Endothelial cell of hepatic sinusoid (primary cell): ENCODE data around the gene TMEM131.
"Not testable (repeated sequence)": the region's sequence is repeated elsewhere in the genome, so short reads cannot be mapped to it uniquely, and the experiment has no call there.

Source experiments
- in situ Hi-C: cut with HindIII; loops from 2 replicates; pipeline ENCODE4 v1.10.0; 2017; ENCODE audit warnings: low sequenced_read_pairs

The TMEM131 gene

DNA sequence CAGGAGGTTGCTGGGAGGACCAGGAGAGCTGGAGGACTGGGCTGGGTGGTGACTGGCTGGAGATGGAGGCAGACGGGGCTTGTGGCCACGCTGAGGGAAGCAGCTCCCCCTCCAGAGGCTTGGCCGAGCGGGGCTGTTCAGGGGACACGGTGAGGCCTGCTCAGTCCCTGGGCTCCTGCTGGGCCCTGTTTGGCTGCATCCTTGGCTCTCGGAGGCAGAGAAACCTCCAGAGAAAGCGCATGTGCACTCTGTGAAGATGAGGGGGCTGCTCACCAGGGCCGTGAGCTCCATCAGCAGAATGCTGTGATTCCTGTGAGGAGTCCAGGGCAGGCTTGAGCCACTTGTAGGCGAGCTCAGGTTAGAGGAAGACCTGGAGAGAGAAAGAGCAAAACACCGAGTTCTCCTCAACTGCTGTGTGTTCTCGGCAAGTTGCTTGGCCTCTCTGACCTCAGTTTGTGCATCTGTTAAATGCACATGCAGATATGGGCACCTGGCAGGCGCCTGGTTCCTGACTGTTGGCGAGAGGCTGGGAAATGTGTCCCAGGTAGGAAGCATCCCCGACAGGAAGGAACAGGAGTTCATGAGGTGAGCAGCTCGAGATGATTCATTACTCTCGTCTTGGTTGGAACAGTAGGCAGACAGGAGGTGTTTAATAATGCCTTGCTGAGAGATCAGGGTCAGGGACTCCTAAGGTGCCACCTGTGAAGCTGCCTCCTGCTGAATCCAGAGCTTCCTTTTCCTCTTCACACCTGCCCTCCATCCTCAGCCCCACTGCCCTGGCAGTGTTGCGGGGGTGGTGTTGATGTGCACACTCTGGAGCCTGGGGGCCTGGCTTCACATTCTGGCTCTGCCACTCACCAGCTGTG is 281.4 kb downstream of the TMEM131 start:
- in situ Hi-C loops = no loop called here

DNA sequence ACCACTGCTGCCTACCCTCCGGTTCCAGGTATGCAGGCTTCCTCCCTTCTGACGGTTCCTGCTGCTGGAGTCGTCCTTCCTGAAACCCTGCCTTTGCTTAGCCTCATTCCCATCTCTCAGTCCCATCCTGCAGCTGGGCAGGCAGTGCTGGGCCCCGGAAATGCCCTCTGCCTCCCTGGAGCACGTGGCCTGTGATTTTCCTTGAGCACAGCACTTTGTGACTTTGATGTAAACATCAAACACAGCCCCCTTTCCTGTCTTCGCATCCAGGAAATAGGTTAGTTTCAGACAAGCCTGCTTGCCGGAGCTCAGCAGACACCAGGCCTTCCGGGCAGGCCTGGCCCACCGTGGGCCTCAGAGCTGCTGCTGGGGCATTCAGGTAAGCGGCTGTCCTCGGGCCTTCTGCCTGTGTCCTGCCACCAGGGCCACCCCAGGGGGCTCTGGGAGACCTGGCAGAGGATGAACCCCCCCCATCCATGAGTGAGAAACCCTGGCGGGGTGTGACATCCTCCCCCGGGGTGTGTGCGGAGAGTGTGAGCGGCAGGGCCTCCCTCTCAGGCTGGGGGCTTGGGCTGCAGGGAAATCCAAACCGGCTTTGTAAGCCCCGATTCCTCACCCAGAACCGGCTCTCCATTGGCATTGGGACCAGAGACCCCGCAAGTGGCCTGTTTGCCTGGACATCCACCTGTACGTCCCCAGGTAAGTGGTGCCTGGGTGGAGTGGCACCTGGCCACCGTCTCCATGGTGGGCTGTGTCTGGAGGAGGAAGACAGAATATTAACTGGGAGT is 282.3 kb downstream of the TMEM131 start, which contains the start of gene ZAP70:
Gene ZAP70 (plus strand): TSS at position 281 of the 788 bp plus-strand sequence. CDS start 10,461 bp downstream, outside the sequence.
- in situ Hi-C loops = no loop called here

DNA sequence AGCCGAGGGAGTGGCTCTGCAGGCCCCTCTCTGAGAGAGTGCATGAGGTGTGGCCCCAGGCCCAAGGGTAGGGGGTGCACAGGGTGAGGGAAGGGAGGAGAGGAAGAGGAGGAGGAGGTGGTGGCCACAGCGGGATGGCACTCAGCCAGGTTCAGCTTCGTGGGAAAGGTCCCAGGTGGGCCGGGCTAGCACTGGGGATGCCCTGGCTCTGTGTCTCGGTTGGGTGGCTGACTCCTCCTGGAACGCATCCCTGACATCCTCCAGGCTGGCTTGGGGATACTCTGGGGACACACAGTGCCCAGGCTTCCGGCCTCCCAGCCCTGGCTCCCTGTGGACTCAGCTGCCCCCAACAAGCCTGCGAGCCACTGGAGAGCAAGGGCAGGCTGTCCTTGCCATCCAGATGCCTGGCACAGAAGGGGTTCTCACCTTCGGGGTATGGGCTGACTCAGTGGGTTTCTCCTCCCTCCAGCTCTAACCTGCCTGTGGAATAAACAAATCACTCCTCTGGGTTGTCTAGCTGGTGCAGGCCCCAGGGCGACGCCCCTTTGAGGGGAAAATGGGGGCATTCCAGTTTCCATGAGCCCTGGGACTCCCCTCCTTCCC is 283.0 kb downstream of the TMEM131 start:
- in situ Hi-C loops = no loop called here

DNA sequence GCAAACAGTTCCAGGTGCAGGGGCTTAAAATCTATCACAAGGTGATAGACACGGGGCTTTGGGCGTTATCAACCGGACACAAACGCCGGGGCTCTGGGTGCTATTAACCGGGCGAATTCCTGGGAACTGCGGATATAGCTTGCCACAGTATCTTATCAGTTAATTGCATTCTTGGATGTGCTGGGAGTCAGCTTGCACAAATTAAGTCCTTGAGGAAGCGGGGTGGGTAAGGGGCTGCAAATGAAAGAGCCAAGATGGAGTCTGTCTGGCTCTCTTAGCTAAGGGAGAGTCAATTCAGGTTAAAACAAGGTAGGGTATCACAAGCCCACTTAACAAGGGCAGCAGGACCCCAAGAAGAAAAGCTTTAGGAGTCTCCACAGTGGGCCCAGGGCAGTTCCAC is 283.6 kb downstream of the TMEM131 start:
- in situ Hi-C loops = not testable (repeated sequence)

DNA sequence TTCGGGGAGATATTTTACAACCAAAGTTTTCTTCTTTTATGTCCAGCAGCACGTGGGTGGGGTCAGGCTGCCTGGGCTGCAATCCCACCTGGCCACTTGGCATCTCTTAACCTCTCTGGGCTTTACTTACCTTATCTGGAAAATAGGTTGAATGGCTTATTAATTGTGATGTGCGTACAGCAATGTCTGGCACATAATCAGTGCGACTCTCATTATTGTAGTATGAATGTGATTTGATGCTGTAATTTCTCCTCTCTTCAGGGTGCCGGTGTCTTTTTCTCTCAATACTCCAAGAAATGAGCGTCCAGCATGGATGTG is 284.4 kb downstream of the TMEM131 start:
- in situ Hi-C loops = no loop called here

DNA sequence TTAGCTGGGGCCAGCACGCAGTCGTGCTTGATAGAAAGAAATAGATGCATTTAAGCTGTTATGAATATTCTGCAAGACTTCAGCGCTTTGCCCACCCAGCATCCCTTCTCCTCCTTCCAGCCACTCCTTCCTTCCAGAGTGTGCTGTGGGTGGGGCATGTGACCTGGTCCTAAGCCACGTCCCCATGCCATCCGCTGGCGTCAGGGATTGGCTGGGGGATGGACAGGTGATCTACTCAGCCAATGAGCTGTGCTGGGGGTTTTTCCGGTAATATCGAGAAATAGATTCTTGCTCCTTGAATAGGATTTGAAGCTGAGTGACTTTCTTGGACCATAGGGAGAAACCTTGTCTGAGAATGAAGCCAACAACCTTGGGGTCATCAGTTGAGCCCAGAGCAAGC is 287.1 kb downstream of the TMEM131 start:
- in situ Hi-C loops = no loop called here

DNA sequence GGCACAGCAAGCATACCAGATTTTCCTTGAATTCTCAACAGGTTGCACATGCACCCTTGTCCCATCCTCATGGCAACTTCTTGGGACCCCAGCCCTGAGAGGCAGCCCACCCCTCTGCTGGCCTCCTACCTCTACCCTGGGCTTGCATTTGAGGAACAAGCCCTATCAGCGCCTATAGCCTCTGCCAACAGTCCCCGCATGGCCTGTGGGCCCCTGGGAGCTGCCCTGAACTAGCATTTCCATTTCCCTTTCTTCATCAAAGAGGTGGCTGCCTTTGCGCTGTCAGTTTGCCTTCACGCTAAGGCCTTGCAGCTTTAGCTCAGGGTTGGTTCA is 287.7 kb downstream of the TMEM131 start:
- in situ Hi-C loops = no loop called here

DNA sequence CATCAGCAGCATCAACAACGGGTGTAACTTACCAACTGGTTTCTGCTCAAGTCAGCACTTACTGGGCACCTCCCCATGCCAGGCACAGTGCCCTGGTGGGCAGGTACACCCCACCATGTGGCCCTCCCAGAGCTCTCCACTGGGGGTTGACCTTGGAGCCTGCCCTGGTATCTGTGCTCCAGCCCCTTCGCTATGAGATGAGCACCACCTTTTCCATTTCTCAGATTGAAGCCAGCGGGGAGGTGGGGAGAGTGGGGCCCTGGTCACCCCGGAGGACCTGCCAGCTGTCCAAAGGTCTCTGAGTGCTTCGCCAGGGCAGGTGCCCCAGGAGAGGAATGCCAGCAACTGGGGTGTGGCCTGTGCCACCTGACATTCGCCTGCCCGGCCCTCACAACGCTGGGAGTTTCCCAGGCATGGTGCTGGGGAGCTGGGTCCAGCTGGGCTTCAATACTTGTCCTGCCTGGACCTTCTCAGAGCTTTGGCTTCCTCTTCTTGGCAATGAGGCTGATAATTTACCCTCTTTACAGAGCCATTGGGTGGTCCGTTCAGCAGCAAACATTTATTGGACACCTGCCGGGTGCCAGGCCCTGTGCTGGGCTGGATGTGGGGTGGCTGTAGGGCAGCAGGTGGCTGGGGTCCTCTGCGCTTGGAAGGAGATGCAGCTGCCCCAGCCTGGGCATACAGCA is 288.2 kb downstream of the TMEM131 start:
- in situ Hi-C loops = no loop called here

DNA sequence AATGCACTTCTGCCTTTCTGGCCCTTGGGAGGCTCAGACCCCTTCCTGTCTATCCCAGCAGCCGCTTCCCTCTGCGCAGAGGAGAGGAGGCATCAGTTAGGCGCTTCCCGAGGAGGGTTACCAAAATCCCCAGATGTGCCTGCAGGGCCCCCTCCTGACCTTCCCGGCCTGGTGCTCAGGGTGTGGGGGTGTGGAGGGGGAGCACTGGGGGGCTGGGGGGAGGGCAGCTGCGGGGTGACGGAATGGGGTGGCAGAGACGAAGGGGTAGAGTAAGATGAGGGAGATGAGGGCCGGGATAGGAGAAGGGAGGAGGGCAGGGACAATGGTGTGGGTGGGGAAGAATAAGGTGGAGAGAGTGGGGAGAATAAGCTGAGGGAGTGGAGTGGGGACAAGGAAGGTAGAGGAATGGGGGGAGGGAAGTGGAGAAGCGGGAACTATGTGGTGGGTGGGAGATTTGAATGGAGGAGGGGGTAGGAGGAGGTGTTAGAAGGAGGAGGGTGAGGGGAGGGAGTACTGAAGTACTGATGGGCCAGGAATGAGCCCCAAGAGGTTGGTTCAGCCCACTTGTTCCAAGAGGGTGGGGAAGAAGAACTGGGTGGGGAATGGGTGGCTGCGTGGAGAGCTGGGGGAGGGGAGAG is 288.9 kb downstream of the TMEM131 start:
- in situ Hi-C loops = no loop called here
